GM19193 (cell line): ENCODE data around the gene RALB.

Experiments used
- POLR2A ChIP-seq: IDR thresholded peaks from 4 replicates; pipeline ENCODE4 v1.6.1; 2011; ENCODE audit not compliant: insufficient read depth, insufficient read length; ENCODE audit errors: extremely low read depth

The RALB gene

DNA sequence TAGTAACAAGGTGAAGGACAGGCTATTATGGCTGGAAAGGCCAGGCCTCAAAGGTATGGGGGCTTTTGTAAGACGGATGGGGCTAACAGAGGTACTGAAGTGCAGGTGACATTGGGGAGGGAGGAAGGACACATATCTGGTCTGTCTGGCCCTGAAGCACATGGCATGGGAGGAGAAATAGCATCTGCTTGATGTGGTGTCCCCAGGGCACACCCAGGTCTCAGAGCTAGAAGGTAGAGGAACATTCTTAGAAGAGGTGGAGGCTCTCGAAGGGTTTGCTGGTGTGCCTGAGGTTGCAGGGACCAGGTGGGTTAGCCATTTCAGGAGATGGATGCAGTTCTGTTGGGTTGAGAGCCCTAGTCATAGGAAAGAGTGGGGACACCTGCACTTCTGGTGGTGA, 9.5 kb downstream of the RALB start:
- no peak for TF ChIP-seq POLR2A

- TF ChIP-seq POLR2A: no peak
Measured at GRCh38 chr2:120262761-120263428, 10.2 kb downstream of the RALB start.

GRCh38 chr2:120265006-120265405, 12.4 kb downstream of the RALB start:
- no peak for TF ChIP-seq POLR2A

DNA sequence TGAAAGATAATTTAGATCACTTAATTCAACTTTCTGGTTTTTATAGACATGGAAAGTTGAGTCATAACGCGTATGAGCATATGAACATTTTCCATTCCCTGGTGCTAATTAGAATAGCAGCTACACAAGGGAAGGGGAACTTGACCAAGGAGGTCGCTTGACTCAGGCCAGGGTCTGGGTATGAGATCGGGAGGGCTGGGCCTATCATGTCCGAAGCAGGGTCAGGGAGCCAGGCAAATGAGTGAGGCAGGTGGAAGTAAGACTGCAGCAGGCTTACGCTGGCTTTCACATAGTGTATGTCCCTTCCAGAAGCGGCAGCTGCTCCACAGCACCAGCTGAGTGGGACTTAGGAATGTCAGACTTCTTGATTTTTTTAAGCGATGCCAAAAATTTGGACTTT, 14.7 kb downstream of the RALB start:
- no peak for TF ChIP-seq POLR2A

DNA sequence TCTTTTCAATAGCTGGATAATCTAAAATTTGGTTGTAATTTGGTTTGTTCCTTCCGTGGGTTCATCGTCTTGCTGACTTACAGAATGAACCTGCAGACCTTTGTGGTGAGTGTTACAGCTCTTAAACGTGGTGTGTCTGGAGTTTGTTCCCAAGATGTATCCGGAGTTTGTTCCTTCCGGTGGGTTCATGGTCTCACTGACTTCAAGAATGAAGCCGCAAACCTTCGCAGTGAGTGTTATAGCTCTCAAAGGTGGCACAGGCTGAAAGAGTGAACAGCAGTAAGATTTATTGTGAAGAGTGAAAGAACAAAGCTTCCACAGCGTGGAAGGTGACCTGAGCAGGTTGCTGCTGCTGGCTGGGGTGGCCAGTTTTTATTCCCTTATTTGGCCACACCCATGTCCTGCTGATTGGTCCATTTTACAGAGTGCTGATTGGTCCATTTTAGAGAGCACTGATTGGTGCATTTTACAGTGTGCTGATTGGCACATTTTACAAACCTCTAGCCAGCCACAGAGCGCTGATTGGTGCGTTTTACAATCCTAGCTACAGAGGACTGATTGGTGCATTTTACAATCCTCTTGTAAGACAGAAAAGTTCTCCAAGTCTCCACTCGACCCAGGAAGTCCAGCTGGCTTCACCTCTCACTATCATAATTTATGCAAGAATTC, 16.6 kb downstream of the RALB start:
- no peak for TF ChIP-seq POLR2A

GRCh38 chr2:120269816-120270215, 17.2 kb downstream of the RALB start:
- TF ChIP-seq POLR2A: no peak

GRCh38 chr2:120271711-120272379, 19.2 kb downstream of the RALB start:
- no peak for TF ChIP-seq POLR2A

DNA sequence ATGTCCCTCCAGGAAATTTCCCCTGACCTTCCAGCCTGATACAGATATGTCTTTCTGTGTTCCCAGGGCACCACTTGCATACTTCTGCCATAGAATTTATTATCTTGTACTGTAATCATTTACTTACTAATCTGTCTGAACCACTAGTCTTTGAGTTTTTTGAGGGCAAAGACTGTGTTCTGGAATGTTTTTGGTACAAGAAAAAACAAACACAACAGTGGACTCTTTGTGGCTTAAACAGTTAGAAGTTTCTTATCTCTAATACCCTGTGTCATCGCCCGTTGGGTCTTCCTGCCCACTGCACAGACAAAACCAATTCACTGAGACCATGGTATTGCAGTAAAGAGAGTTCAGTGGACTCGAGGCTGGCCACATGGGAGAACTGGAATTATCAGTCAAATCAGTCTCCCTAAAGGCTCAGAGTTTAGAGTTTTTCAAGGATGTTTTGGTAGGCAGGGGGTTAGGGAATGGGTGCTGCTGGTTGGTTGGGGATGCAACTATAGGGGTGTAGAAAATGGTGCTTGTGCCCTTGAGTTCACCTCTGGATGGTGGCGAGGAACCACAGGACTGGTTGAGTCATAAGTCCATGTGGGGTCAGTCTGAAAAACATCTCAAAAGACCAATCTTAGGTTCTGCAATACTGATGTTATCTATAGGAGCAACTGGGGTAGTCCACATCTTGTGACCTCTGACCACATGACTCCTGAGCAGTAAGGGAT, 20.3 kb downstream of the RALB start:
- TF ChIP-seq POLR2A: no peak

- no peak for TF ChIP-seq POLR2A
Measured at GRCh38 chr2:120275617-120276400, 23.2 kb downstream of the RALB start.

DNA sequence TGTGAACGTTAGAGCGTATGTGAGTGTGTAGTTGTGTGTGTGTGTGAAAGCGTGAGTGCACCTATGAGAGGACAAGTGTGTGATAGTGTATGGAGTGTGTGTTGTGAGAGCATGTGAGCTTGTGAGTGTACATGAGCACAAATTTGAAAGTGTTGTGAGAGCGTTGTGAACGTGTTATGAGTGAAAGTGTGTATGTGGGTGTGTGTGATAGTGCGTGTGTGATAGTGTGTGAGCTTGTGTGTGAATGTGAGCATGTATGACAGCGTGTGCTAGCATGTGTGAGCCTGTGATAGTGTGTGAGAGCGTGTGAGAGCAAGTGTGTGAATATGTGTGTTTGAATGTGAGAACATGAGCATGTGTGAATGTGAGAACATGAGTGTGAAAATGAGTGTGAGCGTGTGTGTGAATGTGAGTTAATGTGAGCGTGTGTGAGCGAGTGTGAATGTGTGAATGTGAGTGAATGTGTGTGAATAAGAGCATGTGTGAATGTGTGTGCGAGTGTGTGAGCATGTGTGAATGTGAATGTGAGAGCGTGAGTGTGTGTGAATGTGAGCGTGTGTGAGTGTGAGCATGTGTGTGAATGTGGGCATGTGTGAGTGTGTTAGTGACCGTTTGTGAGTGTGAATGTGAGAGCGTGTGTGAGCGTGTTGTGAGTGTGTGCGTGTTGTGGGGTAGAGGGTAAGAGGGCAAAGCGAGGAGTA, 25.0 kb downstream of the RALB start:
- no peak for TF ChIP-seq POLR2A

DNA sequence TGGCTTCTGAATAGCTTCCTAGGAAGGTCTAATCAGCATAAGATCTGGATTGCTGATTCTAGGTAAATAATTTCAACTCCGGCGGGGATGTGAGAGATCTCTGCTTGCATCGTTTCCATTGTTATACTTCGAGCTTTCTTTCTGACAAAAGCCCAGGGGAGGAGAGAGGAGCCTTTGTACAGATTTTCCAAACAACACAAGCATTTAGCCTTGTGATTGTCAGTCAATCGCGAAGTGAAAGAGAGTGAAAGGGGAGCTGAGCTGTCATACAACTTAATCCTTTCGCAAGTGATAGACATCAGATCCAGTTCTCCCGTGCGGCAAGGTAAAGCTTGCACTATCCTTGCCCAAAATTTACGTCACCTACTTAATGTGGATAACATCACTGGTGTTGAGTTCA, 26.2 kb downstream of the RALB start:
- no peak for TF ChIP-seq POLR2A

DNA sequence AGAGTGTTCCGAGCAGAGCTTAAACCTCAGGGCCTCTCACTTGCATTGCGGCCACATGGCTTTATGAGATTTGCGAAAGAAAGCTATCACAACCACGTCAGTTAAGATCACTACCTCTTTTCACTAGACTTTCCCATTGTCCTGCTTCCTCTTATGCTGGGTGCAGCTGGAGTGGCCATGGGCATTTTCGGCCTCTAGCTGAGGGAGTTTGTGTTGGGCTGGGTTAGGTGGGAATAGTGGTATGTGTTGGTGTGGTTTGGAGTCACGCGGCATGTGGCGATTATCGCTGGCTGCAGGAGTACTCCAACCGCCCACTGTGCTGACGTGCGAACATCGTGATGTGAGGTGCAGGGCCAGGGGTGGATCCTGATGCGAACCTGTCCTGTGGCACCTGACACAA, 27.1 kb downstream of the RALB start:
- TF ChIP-seq POLR2A: no peak

DNA sequence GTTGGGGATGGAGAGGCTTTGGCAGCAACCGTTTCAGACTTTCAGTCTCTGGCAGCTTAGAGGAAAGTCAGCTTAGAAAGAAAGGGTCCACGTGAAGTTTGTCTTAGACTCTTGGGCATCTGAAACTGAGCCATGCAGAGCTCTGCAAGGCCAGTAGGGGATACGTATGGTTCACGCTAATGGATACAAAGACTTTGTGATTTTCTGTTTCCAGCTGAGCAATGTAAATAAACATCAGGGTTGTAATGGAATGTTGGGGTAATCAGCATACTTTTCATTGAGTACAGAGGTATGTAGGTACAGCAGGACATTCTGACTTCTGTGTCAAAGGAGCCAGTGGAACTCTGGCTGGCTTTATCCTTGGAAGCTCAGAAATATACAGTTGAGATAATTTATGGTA, 31.0 kb downstream of the RALB start:
- no peak for TF ChIP-seq POLR2A

DNA sequence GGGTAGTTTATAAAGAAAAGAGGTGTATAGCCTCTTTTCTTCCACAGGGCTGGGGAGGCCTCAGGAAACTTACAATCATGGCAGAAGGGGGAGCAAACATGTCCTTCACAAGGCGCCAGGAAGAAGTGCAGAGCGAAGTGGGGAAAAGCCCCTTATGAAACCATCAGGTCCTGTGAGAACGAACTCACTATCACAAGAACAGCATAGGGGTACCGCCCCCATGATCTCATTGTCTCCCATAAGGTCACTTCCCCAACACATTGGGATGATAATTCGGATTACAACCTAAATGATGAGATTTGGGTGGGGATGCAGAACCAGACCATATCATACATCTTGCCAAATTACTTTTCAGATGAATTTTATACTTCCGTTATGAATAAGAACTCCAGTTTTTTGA, 32.4 kb downstream of the RALB start:
- no peak for TF ChIP-seq POLR2A
